GM23338 (cell line): Measurements from ENCODE around the gene RABL3. TPM values are rescaled to one million over a fixed set of nuclear protein-coding genes. Genes with fewer than 3 reads are reported as not detected.
"Not testable (repeated sequence)": the region's sequence is repeated elsewhere in the genome, so short reads cannot be mapped to it uniquely, and the experiment has no call there.

Experiments
- ATAC-seq: fragments of 200-7000 bp; cut with Tn5 transposase; 3 replicates; pipeline ENCODE4 v1.9.1; 2020
- DNase-seq: peaks from one replicate; pipeline ENCODE4 v3.0.0-alpha.2; 2015; ENCODE audit warnings: low spot score
- H2AFZ ChIP-seq: fragments of 200-600 bp; sonication (generic); 2 replicates; pipeline ENCODE4 v1.8.0; 2016; ENCODE audit warnings: antibody characterized with exemption, mild to moderate bottlenecking, moderate library complexity
- H3F3A ChIP-seq: fragments of 200-600 bp; sonication (generic); replicated peaks from 2 replicates; pipeline ENCODE4 v1.8.0; 2017; ENCODE audit warnings: antibody characterized with exemption, mixed run types, low read depth
- H3K27ac ChIP-seq: fragments of 200-600 bp; sonication (generic); 2 replicates; pipeline ENCODE4 v1.6.1; 2016; ENCODE audit warnings: low read depth
- H3K27me3 ChIP-seq: fragments of 200-600 bp; sonication (generic); 2 replicates; pipeline ENCODE4 v1.8.0; 2016; ENCODE audit warnings: mild to moderate bottlenecking, mixed run types, moderate library complexity; ENCODE audit not compliant: insufficient read depth
- H3K36me3 ChIP-seq: fragments of 200-600 bp; sonication (generic); 2 replicates; pipeline ENCODE4 v1.8.0; 2016; ENCODE audit warnings: mild to moderate bottlenecking; ENCODE audit not compliant: insufficient read depth
- H3K4me1 ChIP-seq: fragments of 200-600 bp; sonication (generic); 2 replicates; pipeline ENCODE4 v1.8.0; 2016; ENCODE audit warnings: mild to moderate bottlenecking, moderate library complexity; ENCODE audit not compliant: insufficient read depth
- H3K4me2 ChIP-seq: fragments of 200-600 bp; sonication (generic); 2 replicates; pipeline ENCODE4 v1.7.1; 2017; ENCODE audit warnings: mixed run types
- H3K4me3 ChIP-seq: fragments of 200-600 bp; sonication (generic); 2 replicates; pipeline ENCODE4 v1.6.1; 2016; ENCODE audit warnings: mixed run types
- H3K79me2 ChIP-seq: fragments of 200-600 bp; sonication (generic); replicated peaks from 2 replicates; pipeline ENCODE4 v1.8.0; 2017; ENCODE audit warnings: mild to moderate bottlenecking; ENCODE audit not compliant: insufficient read depth
- H3K9me2 ChIP-seq: fragments of 200-600 bp; sonication (generic); 2 replicates; pipeline ENCODE4 v1.8.0; 2017; ENCODE audit not compliant: insufficient read depth
- H4K20me1 ChIP-seq: fragments of 200-600 bp; sonication (generic); replicated peaks from 2 replicates; pipeline ENCODE4 v1.8.0; 2017; ENCODE audit warnings: mild to moderate bottlenecking; ENCODE audit not compliant: insufficient read depth
- H3K27ac Mint-ChIP-seq: 2 replicates; pipeline ENCODE4 v1.8.0; 2020; ENCODE audit warnings: inconsistent platforms, mild to moderate bottlenecking, moderate library complexity, mixed read lengths
- H3K27me3 Mint-ChIP-seq: 3 replicates; pipeline ENCODE4 v1.8.0; 2022; ENCODE audit warnings: low read depth, mild to moderate bottlenecking, moderate library complexity, mixed read lengths, inconsistent platforms; ENCODE audit not compliant: insufficient read depth, poor library complexity
- H3K36me3 Mint-ChIP-seq: 3 replicates; pipeline ENCODE4 v1.8.0; 2021; ENCODE audit warnings: low read depth, mild to moderate bottlenecking, inconsistent platforms, moderate library complexity, mixed read lengths
- H3K4me1 Mint-ChIP-seq: 3 replicates; pipeline ENCODE4 v1.8.0; 2020; ENCODE audit warnings: mild to moderate bottlenecking, inconsistent platforms, mixed read lengths
- H3K4me3 Mint-ChIP-seq: 3 replicates; pipeline ENCODE4 v1.8.0; 2021; ENCODE audit warnings: moderate library complexity, mild to moderate bottlenecking, inconsistent platforms, mixed read lengths
- H3K9me3 Mint-ChIP-seq: 3 replicates; pipeline ENCODE4 v1.8.0; 2020; ENCODE audit warnings: moderate library complexity, mild to moderate bottlenecking, inconsistent platforms, mixed read lengths
- ETS1 ChIP-seq: IDR thresholded peaks from 2 replicates; pipeline ENCODE4 v1.6.1; 2016; ENCODE audit warnings: antibody characterized with exemption
- EZH2 ChIP-seq: fragments of 200-600 bp; sonication (generic); IDR thresholded peaks from one replicate; pipeline ENCODE4 v1.8.0; 2017; ENCODE audit warnings: antibody characterized with exemption, mild to moderate bottlenecking, low read depth; ENCODE audit not compliant: unreplicated experiment
- JUNB ChIP-seq: IDR thresholded peaks from one replicate; pipeline ENCODE4 v1.6.1; 2016; ENCODE audit warnings: antibody characterized with exemption; ENCODE audit not compliant: unreplicated experiment
- NANOG ChIP-seq: IDR thresholded peaks from 2 replicates; pipeline ENCODE4 v1.6.1; 2016; ENCODE audit warnings: antibody characterized with exemption, borderline replicate concordance
- REST ChIP-seq: IDR thresholded peaks from one replicate; pipeline ENCODE4 v1.6.1; 2018; ENCODE audit warnings: antibody characterized with exemption; ENCODE audit not compliant: unreplicated experiment
- ZNF114 ChIP-seq: fragments of 250-450 bp; sonication (Bioruptor Pico); IDR thresholded peaks from 2 replicates; pipeline ENCODE4 v1.5.0; 2020; ENCODE audit warnings: mild to moderate bottlenecking, moderate library complexity
- ZNF331 ChIP-seq: fragments of 250-450 bp; sonication (Bioruptor Pico); IDR thresholded peaks from 2 replicates; pipeline ENCODE4 v1.5.0; 2020; ENCODE audit warnings: low read depth, mild to moderate bottlenecking, moderate library complexity
- ZNF462 ChIP-seq: fragments of 250-450 bp; sonication (Bioruptor Pico); IDR thresholded peaks from 2 replicates; pipeline ENCODE4 v1.5.0; 2020; ENCODE audit warnings: mild to moderate bottlenecking, moderate library complexity
- polyA plus RNA-seq: library from polyadenylated mRNA; unstranded; fragments of >200 nt; fragmentation: Nextera tagmentation; extraction: Ambion mirVana; gene quantifications from 2 replicates; pipeline ENCODE4 v1.2.1, GENCODE V29; 2016
- total RNA-seq: library from RNA; depleted of rRNA; stranded (reverse); fragments of >200 nt; shearing (Covaris generic); gene quantifications from 2 replicates; pipeline ENCODE4 v1.2.3, GENCODE V29; 2014

The RABL3 gene
- total and polyA plus RNA-seq, 2 experiments from 2014 or later = 7.8 to 9.8 TPM

- H3K79me2 ChIP-seq, H2AFZ ChIP-seq, DNase-seq, H3K27me3 Mint-ChIP-seq, H3K4me1 ChIP-seq, H3K27me3 ChIP-seq, H3K4me1 Mint-ChIP-seq, H3K27ac ChIP-seq, ATAC-seq, H4K20me1 ChIP-seq, H3K36me3 ChIP-seq, H3K4me3 Mint-ChIP-seq, H3K9me3 Mint-ChIP-seq, H3K36me3 Mint-ChIP-seq, H3K4me3 ChIP-seq, H3K27ac Mint-ChIP-seq, H3K4me2 ChIP-seq, H3F3A ChIP-seq: not testable (repeated sequence)
- peaks cover 28% of the 10 kb centered on the region for H3K9me2 ChIP-seq
These were observed 103.5 kb downstream of the RABL3 start for GRCh38 chr3:120638820-120639219.

DNA sequence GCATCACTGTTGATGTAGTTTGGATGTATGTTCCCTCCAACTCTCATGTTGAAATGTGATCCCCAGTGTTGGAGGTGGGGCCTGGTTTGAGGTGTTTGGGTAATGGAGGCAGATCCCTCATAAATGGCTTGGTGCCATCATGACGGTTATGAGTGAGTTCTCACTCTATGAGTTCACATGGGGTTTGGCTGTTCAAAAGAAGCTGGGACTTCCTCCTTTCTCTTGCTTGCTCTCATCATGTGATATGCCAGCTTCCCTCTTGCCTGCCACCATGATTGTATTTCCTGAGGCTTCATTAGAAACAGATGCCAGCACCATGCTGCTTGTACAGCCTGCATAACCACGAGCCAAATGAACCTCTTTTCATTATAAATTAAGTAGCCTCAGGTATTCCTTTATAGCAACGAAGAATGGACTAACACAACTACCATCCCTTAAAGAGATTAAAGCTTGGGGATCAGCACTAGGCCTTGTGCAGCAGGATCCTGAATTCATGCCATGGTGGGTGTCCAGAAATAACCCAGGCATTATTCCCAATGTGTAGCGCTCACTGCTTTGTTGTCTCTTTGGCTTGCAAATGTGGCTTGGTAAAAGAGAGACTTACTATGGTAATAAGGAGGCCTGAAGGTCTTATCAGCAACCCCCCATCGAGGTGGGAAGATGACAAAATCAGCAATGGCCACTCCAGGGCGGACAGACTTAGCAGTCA is 104.3 kb downstream of the RABL3 start:
- Mint-ChIP-seq H3K9me3 (peaks cover 8% of the 10 kb centered on the region; the same call in 1 of the 3 replicates), H3K27me3 (no peaks in the 10 kb centered on the region), H3K36me3 (peaks cover 7% of the 10 kb centered on the region; the same call in 2 of the 3 replicates), H3K4me1 (peaks cover 9% of the 10 kb centered on the region), H3K27ac (no peak overlapping the region), H3K4me3 (no peak overlapping the region)
- Histone ChIP-seq H3K79me2 (no peaks in the 10 kb centered on the region), H2AFZ (peak overlapping the region; percentile 88), H3K4me3 (no peak overlapping the region), H4K20me1 (no peaks in the 10 kb centered on the region), H3K36me3 (no peaks in the 10 kb centered on the region), H3K9me2 (peaks cover 28% of the 10 kb centered on the region), H3F3A (no peaks in the 10 kb centered on the region), H3K4me1 (no peaks in the 10 kb centered on the region), H3K27me3 (no peaks in the 10 kb centered on the region), H3K4me2 (no peak overlapping the region), H3K27ac (no peak overlapping the region)
- DNase-seq (no peak), ATAC-seq (no peak)
- TF ChIP-seq ETS1 = no peak
- TF ChIP-seq ZNF462 = no peak
- no peak for TF ChIP-seq EZH2
- TF ChIP-seq REST = no peak
- no peak for TF ChIP-seq NANOG
- no peak for TF ChIP-seq JUNB
- TF ChIP-seq ZNF331 (CRISPR knock-in tag) = no peak
- no peak for TF ChIP-seq ZNF114 (CRISPR knock-in tag)
